ENCODE results near the gene PFKL.
"Not testable (repeated sequence)": the region's sequence is repeated elsewhere in the genome, so short reads cannot be mapped to it uniquely, and the experiment has no call there.

Gene PFKL

GRCh38 chr21:44273046-44273445 is 26.8 kb upstream of the PFKL start:
- no peak overlapping the region for H3K4me3 ChIP-seq
- H3K27ac ChIP-seq = no peak overlapping the region

- Histone ChIP-seq H3K4me3 (no peak overlapping the region), H3K27ac (no peak overlapping the region)
Measured at GRCh38 chr21:44275041-44275440, 24.8 kb upstream of the PFKL start.

- H3K27ac ChIP-seq = no peak overlapping the region
- H3K4me3 ChIP-seq = no peak overlapping the region
Measured at GRCh38 chr21:44279354-44280260, 20.2 kb upstream of the PFKL start.

- Histone ChIP-seq H3K4me3 (no peak overlapping the region), H3K27ac (no peak overlapping the region)
Measured at GRCh38 chr21:44281801-44282200, 18.1 kb upstream of the PFKL start.

- Histone ChIP-seq H3K4me3 (no peak overlapping the region), H3K27ac (no peak overlapping the region)
Measured at GRCh38 chr21:44282370-44282769, 17.5 kb upstream of the PFKL start.

- H3K27ac ChIP-seq, H3K4me3 ChIP-seq: not testable (repeated sequence)
Measured at GRCh38 chr21:44283211-44283785, 16.6 kb upstream of the PFKL start.

GRCh38 chr21:44283948-44284347 is 15.9 kb upstream of the PFKL start:
- Histone ChIP-seq H3K27ac (no peak overlapping the region), H3K4me3 (no peak overlapping the region)

GRCh38 chr21:44285138-44285992 is 14.5 kb upstream of the PFKL start, which contains the start of gene AIRE:
AIRE (plus strand) TSS chr21:44285876; CDS start chr21:44286007, 131 bp downstream.
- H3K27ac ChIP-seq = peak within 1 kb of the TSS in 1 of 21 experiments; percentile 6
- no peak within 1 kb of the TSS for H3K4me3 ChIP-seq

GRCh38 chr21:44286086-44286715 is 13.7 kb upstream of the PFKL start:
- H3K4me3 ChIP-seq = no peak overlapping the region
- no peak overlapping the region for H3K27ac ChIP-seq

- no peak overlapping the region for H3K4me3 ChIP-seq
- H3K27ac ChIP-seq = no peak overlapping the region
Measured at GRCh38 chr21:44286716-44287632, 12.9 kb upstream of the PFKL start.

GRCh38 chr21:44288251-44289110 is 11.4 kb upstream of the PFKL start:
- no peak overlapping the region for H3K27ac ChIP-seq
- H3K4me3 ChIP-seq = no peak overlapping the region

- H3K27ac ChIP-seq = no peak overlapping the region
- no peak overlapping the region for H3K4me3 ChIP-seq
Measured at GRCh38 chr21:44289381-44290010, 10.4 kb upstream of the PFKL start.

- H3K27ac ChIP-seq = no peak overlapping the region
- no peak overlapping the region for H3K4me3 ChIP-seq
Measured at GRCh38 chr21:44290327-44291077, 9.4 kb upstream of the PFKL start.

GRCh38 chr21:44291078-44291935 is 8.5 kb upstream of the PFKL start:
- Histone ChIP-seq H3K4me3 (no peak overlapping the region), H3K27ac (no peak overlapping the region)

GRCh38 chr21:44291936-44292811 is 7.7 kb upstream of the PFKL start:
- no peak overlapping the region for H3K27ac ChIP-seq
- H3K4me3 ChIP-seq = no peak overlapping the region

Measured in skin epidermis (tissue), 12 donors.